ENCODE measurements around the gene PSMD14. TPM values are rescaled to one million over a fixed set of nuclear protein-coding genes. Genes with fewer than 3 reads are reported as not detected.

PSMD14 gene
- total and polyA plus RNA-seq, 2 of the 13 experiments (the other 11 are each of a cell fraction or from before 2014, with no cell fraction given), result 60.6 to 149 TPM

DNA sequence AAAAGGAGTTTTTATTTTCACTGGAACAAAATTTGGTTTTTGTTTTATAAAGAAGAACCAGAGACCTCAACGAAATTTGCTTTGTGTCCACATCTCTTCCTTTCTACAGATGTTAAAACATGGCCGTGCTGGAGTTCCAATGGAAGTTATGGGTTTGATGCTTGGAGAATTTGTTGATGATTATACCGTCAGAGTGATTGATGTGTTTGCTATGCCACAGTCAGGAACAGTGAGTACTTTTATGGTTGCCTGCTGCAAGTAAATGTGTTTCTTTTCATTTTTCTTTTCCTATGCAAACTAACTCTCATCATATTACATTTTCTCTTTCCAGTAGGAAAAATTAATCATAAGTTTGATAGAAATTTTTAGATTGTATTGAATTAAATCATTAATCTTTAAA, 59.5 kb downstream of the PSMD14 start:
- intact Hi-C loops (cut with micrococcal nuclease; ENCODE audit: unreplicated experiment), result no loop called here
- Histone ChIP-seq H2AFZ (ENCODE audit: low read length) (no peak overlapping the region), H3K27ac (ENCODE audit: extremely low read length, insufficient read depth, low read length) (no peak overlapping the region), H3K4me2 (ENCODE audit: low read depth, low read length) (no peak overlapping the region), H3K36me3 (replicated peaks in 1 of 2; ENCODE audit: control insufficient read depth in 1 of 2, insufficient read depth in 2 of 2, low read length in 2 of 2) (peaks cover 9 to 53% of the 10 kb centered on the region in 2 experiments; a peak in 4 of 5 replicates), H3K9ac (ENCODE audit: insufficient read depth, low read depth, low read length) (no peak overlapping the region), H3K4me1 (ENCODE audit: insufficient read depth, low read length) (no peaks in the 10 kb centered on the region), H3K4me3 (replicated peaks in 1 of 3; ENCODE audit: insufficient read depth in 1 of 3, low read depth in 2 of 3, low read length in 3 of 3) (no peak overlapping the region), H3K9me3 (ENCODE audit: low read length) (peaks cover 5% of the 10 kb centered on the region), H3K27me3 (ENCODE audit: control insufficient read depth in 1 of 2, insufficient read depth in 2 of 2, low read length in 2 of 2) (no peaks in the 10 kb centered on the region), H4K20me1 (ENCODE audit: insufficient read depth, low read length) (no peaks in the 10 kb centered on the region; the same call in 1 of the 2 replicates), H3K79me2 (ENCODE audit: insufficient read depth, low read length) (peaks cover 15% of the 10 kb centered on the region)
- WGBS (ENCODE audit: low lambda C conversion rate), result 94% methylated on average over 3 of the region's 3 CpGs
- DNase-seq (ENCODE audit: low spot score), result no peak
- ChIA-PET POLR2A (no interaction called here), CTCF (ENCODE audit: low intra/inter-chr PET ratio, low total read pairs) (no interaction called here)
- TF ChIP-seq FOXJ3 (CRISPR knock-in tag; IDR thresholded peaks at IDR 0.05; ENCODE audit: borderline replicate concordance), result no peak
- TF ChIP-seq SKI (IDR thresholded peaks at IDR 0.05; ENCODE audit: partially characterized antibody), result no peak
- TF ChIP-seq, protein P1, sequence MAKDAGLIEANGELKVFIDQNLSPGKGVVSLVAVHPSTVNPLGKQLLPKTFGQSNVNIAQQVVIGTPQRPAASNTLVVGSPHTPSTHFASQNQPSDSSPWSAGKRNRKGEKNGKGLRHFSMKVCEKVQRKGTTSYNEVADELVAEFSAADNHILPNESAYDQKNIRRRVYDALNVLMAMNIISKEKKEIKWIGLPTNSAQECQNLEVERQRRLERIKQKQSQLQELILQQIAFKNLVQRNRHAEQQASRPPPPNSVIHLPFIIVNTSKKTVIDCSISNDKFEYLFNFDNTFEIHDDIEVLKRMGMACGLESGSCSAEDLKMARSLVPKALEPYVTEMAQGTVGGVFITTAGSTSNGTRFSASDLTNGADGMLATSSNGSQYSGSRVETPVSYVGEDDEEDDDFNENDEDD (CRISPR knock-in tag; IDR thresholded peaks at IDR 0.05; ENCODE audit: borderline replicate concordance), result no peak
- TF ChIP-seq, protein P2, sequence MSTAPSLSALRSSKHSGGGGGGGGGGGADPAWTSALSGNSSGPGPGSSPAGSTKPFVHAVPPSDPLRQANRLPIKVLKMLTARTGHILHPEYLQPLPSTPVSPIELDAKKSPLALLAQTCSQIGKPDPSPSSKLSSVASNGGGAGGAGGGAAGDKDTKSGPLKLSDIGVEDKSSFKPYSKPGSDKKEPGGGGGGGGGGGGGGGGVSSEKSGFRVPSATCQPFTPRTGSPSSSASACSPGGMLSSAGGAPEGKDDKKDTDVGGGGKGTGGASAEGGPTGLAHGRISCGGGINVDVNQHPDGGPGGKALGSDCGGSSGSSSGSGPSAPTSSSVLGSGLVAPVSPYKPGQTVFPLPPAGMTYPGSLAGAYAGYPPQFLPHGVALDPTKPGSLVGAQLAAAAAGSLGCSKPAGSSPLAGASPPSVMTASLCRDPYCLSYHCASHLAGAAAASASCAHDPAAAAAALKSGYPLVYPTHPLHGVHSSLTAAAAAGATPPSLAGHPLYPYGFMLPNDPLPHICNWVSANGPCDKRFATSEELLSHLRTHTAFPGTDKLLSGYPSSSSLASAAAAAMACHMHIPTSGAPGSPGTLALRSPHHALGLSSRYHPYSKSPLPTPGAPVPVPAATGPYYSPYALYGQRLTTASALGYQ (CRISPR knock-in tag; IDR thresholded peaks at IDR 0.05), result no peak
- TF ChIP-seq, protein P3, sequence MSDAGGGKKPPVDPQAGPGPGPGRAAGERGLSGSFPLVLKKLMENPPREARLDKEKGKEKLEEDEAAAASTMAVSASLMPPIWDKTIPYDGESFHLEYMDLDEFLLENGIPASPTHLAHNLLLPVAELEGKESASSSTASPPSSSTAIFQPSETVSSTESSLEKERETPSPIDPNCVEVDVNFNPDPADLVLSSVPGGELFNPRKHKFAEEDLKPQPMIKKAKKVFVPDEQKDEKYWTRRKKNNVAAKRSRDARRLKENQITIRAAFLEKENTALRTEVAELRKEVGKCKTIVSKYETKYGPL (CRISPR knock-in tag; IDR thresholded peaks at IDR 0.05), result no peak
- no peak for TF ChIP-seq ATRX (CRISPR knock-in tag; IDR thresholded peaks at IDR 0.05; ENCODE audit: borderline replicate concordance)
- no peak for TF ChIP-seq GATA4 (IDR thresholded peaks at IDR 0.05; ENCODE audit: borderline replicate concordance, low read depth)
- TF ChIP-seq, protein P4, sequence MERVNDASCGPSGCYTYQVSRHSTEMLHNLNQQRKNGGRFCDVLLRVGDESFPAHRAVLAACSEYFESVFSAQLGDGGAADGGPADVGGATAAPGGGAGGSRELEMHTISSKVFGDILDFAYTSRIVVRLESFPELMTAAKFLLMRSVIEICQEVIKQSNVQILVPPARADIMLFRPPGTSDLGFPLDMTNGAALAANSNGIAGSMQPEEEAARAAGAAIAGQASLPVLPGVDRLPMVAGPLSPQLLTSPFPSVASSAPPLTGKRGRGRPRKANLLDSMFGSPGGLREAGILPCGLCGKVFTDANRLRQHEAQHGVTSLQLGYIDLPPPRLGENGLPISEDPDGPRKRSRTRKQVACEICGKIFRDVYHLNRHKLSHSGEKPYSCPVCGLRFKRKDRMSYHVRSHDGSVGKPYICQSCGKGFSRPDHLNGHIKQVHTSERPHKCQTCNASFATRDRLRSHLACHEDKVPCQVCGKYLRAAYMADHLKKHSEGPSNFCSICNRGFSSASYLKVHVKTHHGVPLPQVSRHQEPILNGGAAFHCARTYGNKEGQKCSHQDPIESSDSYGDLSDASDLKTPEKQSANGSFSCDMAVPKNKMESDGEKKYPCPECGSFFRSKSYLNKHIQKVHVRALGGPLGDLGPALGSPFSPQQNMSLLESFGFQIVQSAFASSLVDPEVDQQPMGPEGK (CRISPR knock-in tag; IDR thresholded peaks at IDR 0.05), result no peak
- no peak for TF ChIP-seq ZNF547 (CRISPR knock-in tag; IDR thresholded peaks at IDR 0.05)
- TF ChIP-seq ZBTB42 (CRISPR knock-in tag; IDR thresholded peaks at IDR 0.05), result no peak
- TF ChIP-seq FOXK2 (IDR thresholded peaks at IDR 0.05), result no peak
- ATAC-seq, result no peak
- no TSS peak for BruUV-seq (replicated peaks)
- FAIRE-seq, result no peak
- in situ Hi-C loops (cut with HindIII; ENCODE audit: extremely low pct_ligation_motif_present, low pct_unique_long_range_greater_than_20kb), result no loop called here

Data from HepG2 (cell line).